GM18505 (cell line): ENCODE measurements around the gene P3H3.

Source experiments
- ATAC-seq: cut with Tn5 transposase; IDR thresholded peaks from one replicate; pipeline ENCODE4 v1.9.1; 2021; ENCODE audit not compliant: unreplicated experiment
- POLR2A ChIP-seq: IDR thresholded peaks from 4 replicates; pipeline ENCODE4 v1.6.1; 2011; ENCODE audit warnings: borderline replicate concordance; ENCODE audit not compliant: insufficient read depth, insufficient read length; ENCODE audit errors: extremely low read depth

The P3H3 gene

GRCh38 chr12:6788972-6789924 is 39.0 kb upstream of the P3H3 start, which contains the start of gene CD4:
TSS of gene CD4 (plus strand) at chr12:6789528. CDS start at chr12:6800139, 10,611 bp downstream.
- no peak for TF ChIP-seq POLR2A
- ATAC-seq = no peak

DNA sequence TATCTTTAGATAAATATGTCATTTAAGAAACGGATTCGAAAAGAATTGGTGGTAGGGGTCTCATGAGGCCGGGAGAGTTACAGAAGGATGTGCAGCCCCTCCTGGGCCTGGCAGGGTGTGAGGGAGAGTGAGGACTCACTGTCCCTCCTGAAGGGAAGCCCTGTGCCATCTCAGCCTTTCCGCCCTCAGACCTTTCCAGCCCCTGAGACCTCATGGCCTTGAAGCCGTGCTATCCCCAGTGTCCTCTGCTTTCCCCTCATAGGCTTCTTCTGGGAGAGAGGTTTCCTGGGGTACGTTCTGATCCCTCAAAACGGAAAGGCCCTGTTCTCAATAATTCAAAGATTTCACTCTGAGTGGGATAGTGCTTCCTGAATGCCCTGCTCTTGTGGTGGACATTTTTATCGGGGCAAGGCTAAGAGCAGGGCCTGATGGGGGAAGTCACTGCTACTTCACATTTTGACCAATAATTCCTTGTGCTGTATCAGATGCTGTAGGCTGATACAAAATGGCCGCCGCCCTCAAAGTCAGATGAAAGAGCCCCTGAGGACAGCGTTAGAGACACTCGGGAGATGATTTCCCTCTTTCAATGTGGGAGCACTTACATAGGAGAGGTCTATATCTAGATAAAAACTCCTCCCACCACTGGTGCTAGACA is 37.6 kb upstream of the P3H3 start:
- TF ChIP-seq POLR2A = no peak
- no peak for ATAC-seq

GRCh38 chr12:6791931-6792520 is 36.2 kb upstream of the P3H3 start:
- ATAC-seq = no peak
- TF ChIP-seq POLR2A = no peak

- no peak for ATAC-seq
- TF ChIP-seq POLR2A = no peak
Observed at GRCh38 chr12:6792522-6793201, 35.5 kb upstream of the P3H3 start.

- no peak for TF ChIP-seq POLR2A
- no peak for ATAC-seq
Observed at GRCh38 chr12:6795088-6795487, 33.1 kb upstream of the P3H3 start.

DNA sequence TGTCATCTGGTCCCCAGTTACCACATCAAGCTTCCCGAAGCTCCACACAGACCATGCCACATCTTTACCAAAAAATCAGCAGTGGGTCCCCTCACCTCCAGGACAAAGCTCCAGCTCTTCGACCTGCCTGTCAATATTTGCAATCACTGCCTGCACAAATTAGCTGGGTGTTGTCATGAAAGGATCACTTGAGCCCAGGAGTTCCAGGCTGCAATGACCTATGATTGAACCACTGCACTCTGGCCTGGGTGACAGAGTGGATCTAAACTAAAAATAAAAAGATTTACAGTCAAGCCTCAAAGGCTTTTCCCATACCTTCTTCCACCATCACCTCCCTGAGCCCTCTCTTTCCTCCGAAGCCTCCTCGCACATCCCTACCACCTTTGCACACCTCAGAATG is 31.6 kb upstream of the P3H3 start:
- no peak for ATAC-seq
- TF ChIP-seq POLR2A = no peak

- TF ChIP-seq POLR2A = no peak
- ATAC-seq = no peak
Observed at GRCh38 chr12:6799147-6799546, 29.1 kb upstream of the P3H3 start.

GRCh38 chr12:6807170-6807569 is 21.0 kb upstream of the P3H3 start:
- no peak for TF ChIP-seq POLR2A
- ATAC-seq = no peak

GRCh38 chr12:6809056-6809455 is 19.2 kb upstream of the P3H3 start:
- no peak for TF ChIP-seq POLR2A
- ATAC-seq = no peak

GRCh38 chr12:6810758-6811157 is 17.4 kb upstream of the P3H3 start:
- no peak for ATAC-seq
- no peak for TF ChIP-seq POLR2A

GRCh38 chr12:6813363-6813762 is 14.8 kb upstream of the P3H3 start:
- TF ChIP-seq POLR2A = no peak
- ATAC-seq = no peak

DNA sequence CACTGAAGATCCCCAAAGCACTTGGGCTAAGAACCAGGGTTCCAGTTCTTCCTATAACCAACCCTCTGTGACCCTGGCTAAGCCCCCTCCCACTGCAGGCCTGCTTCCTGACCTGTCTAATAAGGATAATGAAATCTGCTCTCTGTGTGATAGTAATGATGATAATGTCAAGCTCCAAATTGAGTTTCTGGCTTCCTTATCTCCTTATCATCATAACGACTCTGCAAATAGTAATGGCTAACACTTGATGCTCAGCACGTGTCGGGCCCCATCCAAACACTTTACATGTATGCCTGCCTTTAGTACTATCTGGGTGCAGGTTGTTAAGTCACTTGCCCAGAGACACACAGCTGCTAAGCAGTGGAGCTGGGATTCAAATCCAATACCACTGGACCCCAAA is 11.6 kb upstream of the P3H3 start:
- no peak for ATAC-seq
- no peak for TF ChIP-seq POLR2A

DNA sequence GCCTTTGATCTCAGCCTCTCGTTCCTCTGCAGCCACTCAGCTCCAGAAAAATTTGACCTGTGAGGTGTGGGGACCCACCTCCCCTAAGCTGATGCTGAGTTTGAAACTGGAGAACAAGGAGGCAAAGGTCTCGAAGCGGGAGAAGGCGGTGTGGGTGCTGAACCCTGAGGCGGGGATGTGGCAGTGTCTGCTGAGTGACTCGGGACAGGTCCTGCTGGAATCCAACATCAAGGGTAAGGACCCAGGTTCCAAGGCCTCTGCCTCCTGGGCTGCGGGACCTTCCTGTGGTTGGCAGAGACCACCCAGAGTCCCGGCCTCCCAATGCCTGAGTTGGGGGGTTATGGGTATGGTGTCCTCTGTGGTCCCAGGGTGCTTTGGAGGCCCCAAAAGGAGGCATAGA is 11.1 kb upstream of the P3H3 start:
- ATAC-seq = no peak
- TF ChIP-seq POLR2A = no peak
